Heart left ventricle (tissue), 13 donors: ENCODE measurements around the gene UNC80.

Source experiments
- CTCF ChIP-seq, 12 donors: fragments of 200-600 bp; sonication (generic) in 4 of 12; IDR thresholded peaks; one replicate each; pipeline versions ENCODE4 v1.5.0 to v1.8.0; 2018 to 2022; ENCODE audit warnings: antibody characterized with exemption in 12 of 12, mild to moderate bottlenecking in 5 of 12
- POLR2A ChIP-seq, 2 donors: fragments of 450-650 bp; IDR thresholded peaks; one replicate each; pipeline ENCODE4 v1.6.1; 2017; ENCODE audit warnings: antibody characterized with exemption in 2 of 2, mild to moderate bottlenecking in 2 of 2, moderate library complexity in 2 of 2
- donor health status: ischemic (EF 13 %, LVEDD 7.1; RV severe dilation, severe dysfunction).
- donor health status: DM: no; HTN: yes; CAD: no.
- donor health status: DM: no; HTN: no; CAD: no.
- donor health status: ischemic (EF 25% LVEDD 6.9; RV normal size, moderate dysfunction).
- donor health status: ischemic (EF 25% LVEDD 5.7; RV mildly dilated, moderate dysfunction).
- donor health status: ischemic (EF 35%, LVEDD 5.7; RV mildly dilated, moderate dysfunction).
- donor health status: nonischemic (EF 11% LVEDD 7.7; RV severe dilation, severe dysfunction).
- donor health status: DM: yes; HTN: yes; CAD: no.
- donor health status: PGD.
- donor health status: ischemic (EF 29% LVEDD 5.4; RV normal size, mild dysfunction).
- donor health status: nonischemic (EF 23%, LVEDD 6.1; RV moderate dilation, normal function).

- TF ChIP-seq CTCF (IDR thresholded peaks at IDR 0.05) (no peak), POLR2A (IDR thresholded peaks at IDR 0.05) (no peak)
Measured at GRCh38 chr2:209840434-209840833, 68.8 kb downstream of the UNC80 start.
